ENCODE measurements around the gene PDE7B. TPM values are rescaled to one million over a fixed set of nuclear protein-coding genes. Genes with fewer than 3 reads are reported as not detected.

The PDE7B gene
- total and polyA plus RNA-seq, 2 experiments from 2014 or later = 3.1 to 6.8 TPM

DNA sequence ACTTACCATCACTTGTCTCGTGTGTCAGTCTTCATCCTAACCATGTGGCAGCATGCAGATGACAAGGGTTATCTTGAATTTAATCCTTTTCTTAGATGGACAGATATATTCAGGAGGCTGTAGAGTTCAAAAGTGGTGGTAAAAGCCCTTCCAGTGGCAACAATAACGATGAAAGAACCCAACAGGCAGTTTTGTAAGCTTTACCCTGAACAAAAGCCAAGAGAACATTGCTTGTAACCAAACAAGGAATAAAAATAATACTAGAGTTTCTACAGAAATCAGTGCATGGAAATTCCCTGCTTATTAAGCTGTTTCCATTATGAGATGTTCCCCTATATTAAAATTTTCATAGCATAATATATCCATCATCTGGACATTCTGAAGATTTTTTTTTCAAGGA is 69.7 kb downstream of the PDE7B start:
- 56 to 62% methylated on average over 2 of the region's 2 CpGs for WGBS, 2 experiments (ENCODE audit: low coverage in 1 of 2, low lambda C conversion rate in 2 of 2, missing lambda C conversion rate in 2 of 2)
- in situ Hi-C loops (cut with MboI) = no loop called here

DNA sequence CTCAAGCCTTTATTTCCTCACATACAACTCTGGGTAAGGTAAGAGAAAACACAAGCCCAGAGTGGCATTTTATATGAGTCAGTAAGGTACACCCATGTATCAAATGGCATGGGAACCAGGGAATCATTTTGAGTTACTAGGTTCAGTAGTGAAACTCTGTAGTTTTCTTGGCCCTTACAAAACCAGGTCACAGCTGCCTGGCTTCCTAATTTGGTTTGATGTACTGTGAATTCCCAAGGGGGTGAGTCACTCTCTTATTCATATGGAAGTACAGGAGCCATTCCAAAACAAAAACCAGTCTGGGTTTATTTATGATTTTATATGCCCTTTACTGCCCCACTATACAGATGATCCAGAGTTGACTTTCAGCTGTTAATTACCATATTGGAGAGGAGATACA is 70.7 kb downstream of the PDE7B start:
- Histone ChIP-seq H3K27me3 (replicated peaks; ENCODE audit: insufficient read depth) (no peaks in the 10 kb centered on the region), H4K20me1 (ENCODE audit: insufficient read depth) (no peaks in the 10 kb centered on the region), H3K4me2 (ENCODE audit: unreplicated experiment) (peak overlapping the region; percentile 70), H3K27ac (peak overlapping the region; percentile 79), H2AFZ (no peak overlapping the region), H3K9me3 (ENCODE audit: low read depth) (no peaks in the 10 kb centered on the region), H3K36me3 (ENCODE audit: low read depth) (no peaks in the 10 kb centered on the region), H3K9me2 (ENCODE audit: insufficient read depth) (no peaks in the 10 kb centered on the region), H3K4me1 (ENCODE audit: insufficient read depth) (peaks cover 24% of the 10 kb centered on the region), H3K79me2 (ENCODE audit: insufficient read depth) (no peaks in the 10 kb centered on the region), H3F3A (ENCODE audit: insufficient read depth) (peaks cover 28% of the 10 kb centered on the region), H3K4me3 (peak overlapping the region; percentile 20), H3K9ac (peak overlapping the region; percentile 33)
- DNase-seq = peak; percentile 98
- TF ChIP-seq EZH2 (IDR thresholded peaks at IDR 0.05; ENCODE audit: insufficient read depth, poor library complexity, severe bottlenecking) = no peak
- TF ChIP-seq EZH2phosphoT487 (IDR thresholded peaks at IDR 0.05; ENCODE audit: insufficient read depth, low read depth) = 0 out of 2 replicates have a peak, but pooled peaks have one; percentile 31
- in situ Hi-C loops (cut with MboI) = no loop called here

More for the DNA sequence above, 69.7 kb downstream of the PDE7B start:
- no peak for TF ChIP-seq EZH2 (IDR thresholded peaks at IDR 0.05; ENCODE audit: insufficient read depth, poor library complexity, severe bottlenecking)
- no peak for TF ChIP-seq EZH2phosphoT487 (IDR thresholded peaks at IDR 0.05; ENCODE audit: insufficient read depth, low read depth)
- Histone ChIP-seq H3K9me3 (ENCODE audit: low read depth) (no peaks in the 10 kb centered on the region), H3K9ac (no peak overlapping the region), H3K36me3 (ENCODE audit: low read depth) (no peaks in the 10 kb centered on the region), H3K27me3 (replicated peaks; ENCODE audit: insufficient read depth) (no peaks in the 10 kb centered on the region), H3K4me1 (ENCODE audit: insufficient read depth) (peaks cover 24% of the 10 kb centered on the region), H4K20me1 (ENCODE audit: insufficient read depth) (no peaks in the 10 kb centered on the region), H3K9me2 (ENCODE audit: insufficient read depth) (no peaks in the 10 kb centered on the region), H3F3A (ENCODE audit: insufficient read depth) (peaks cover 28% of the 10 kb centered on the region), H3K4me3 (no peak overlapping the region), H3K79me2 (ENCODE audit: insufficient read depth) (no peaks in the 10 kb centered on the region), H2AFZ (no peak overlapping the region), H3K27ac (peak overlapping the region; percentile 79), H3K4me2 (ENCODE audit: unreplicated experiment) (peak overlapping the region; percentile 70)
- DNase-seq = no peak

DNA sequence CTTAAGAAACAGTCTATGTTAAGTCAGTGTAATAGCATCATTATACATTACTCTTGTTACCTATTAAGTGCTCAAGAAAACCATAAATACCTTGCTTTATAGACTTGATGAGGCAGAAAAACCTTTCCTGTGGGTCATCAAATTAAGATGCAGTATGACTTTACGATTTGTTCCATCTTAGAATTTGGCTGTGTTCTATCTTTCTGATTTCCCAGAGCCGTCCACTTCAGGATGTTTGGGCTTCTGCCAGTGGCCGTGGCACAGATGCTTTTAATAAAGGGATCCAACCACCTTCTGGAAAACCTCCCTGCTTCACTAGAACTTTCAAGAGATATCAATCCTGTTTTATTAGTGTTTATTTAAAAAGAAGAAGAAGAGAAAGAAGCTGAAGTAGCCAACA is 71.2 kb downstream of the PDE7B start:
- peak overlapping the region; percentile 70 for H3K4me2 ChIP-seq (ENCODE audit: unreplicated experiment)
- no peak for TF ChIP-seq EZH2phosphoT487 (IDR thresholded peaks at IDR 0.05; ENCODE audit: insufficient read depth, low read depth)
- TF ChIP-seq EZH2 (IDR thresholded peaks at IDR 0.05; ENCODE audit: insufficient read depth, poor library complexity, severe bottlenecking) = no peak
- 0 to 1% methylated on average over 3 of the region's 3 CpGs for WGBS, 2 experiments (ENCODE audit: low coverage in 1 of 2, low lambda C conversion rate in 2 of 2, missing lambda C conversion rate in 2 of 2)
- peaks cover 28% of the 10 kb centered on the region for H3F3A ChIP-seq (ENCODE audit: insufficient read depth)
- H3K9me2 ChIP-seq (ENCODE audit: insufficient read depth) = no peaks in the 10 kb centered on the region
- H3K79me2 ChIP-seq (ENCODE audit: insufficient read depth) = no peaks in the 10 kb centered on the region
- H3K4me3 ChIP-seq = peak overlapping the region; percentile 20
- H3K27ac ChIP-seq = peak overlapping the region; percentile 79
- no peaks in the 10 kb centered on the region for H3K36me3 ChIP-seq (ENCODE audit: low read depth)
- no peaks in the 10 kb centered on the region for H4K20me1 ChIP-seq (ENCODE audit: insufficient read depth)
- H3K9me3 ChIP-seq (ENCODE audit: low read depth) = no peaks in the 10 kb centered on the region
- peak overlapping the region; percentile 28 for H3K9ac ChIP-seq
- H3K4me1 ChIP-seq (ENCODE audit: insufficient read depth) = peaks cover 24% of the 10 kb centered on the region
- H2AFZ ChIP-seq = 0 out of 2 replicates have a peak overlapping the region, but pooled peaks have one; percentile 11
- in situ Hi-C loops (cut with MboI) = no loop called here
- no peaks in the 10 kb centered on the region for H3K27me3 ChIP-seq (replicated peaks; ENCODE audit: insufficient read depth)
- DNase-seq = peak; percentile 76

DNA sequence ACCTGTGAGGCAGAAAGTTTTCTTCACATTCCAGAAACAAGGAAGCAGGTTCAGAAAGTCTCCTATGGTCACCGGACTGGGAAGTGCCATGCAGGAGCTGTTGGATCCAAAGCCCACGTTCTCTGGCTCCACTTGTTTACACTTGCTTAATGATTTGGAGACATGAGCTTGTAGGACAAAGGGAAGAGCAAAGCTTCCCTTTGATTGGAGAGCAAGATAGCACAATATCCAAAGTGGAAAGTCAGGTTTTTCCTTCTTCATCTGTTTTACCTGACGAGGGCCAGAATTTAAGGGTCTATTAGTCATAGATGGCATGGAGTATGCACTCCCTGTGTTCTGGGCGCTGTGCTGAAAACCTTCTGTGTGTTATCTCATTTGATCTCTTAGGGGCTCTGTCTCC is 81.2 kb downstream of the PDE7B start:
- Histone ChIP-seq H3K27ac (no peak overlapping the region), H3K4me2 (ENCODE audit: unreplicated experiment) (no peak overlapping the region), H3K9me2 (ENCODE audit: insufficient read depth) (no peaks in the 10 kb centered on the region), H3K9me3 (ENCODE audit: low read depth) (no peaks in the 10 kb centered on the region), H3F3A (ENCODE audit: insufficient read depth) (peaks cover 15% of the 10 kb centered on the region), H4K20me1 (ENCODE audit: insufficient read depth) (no peaks in the 10 kb centered on the region), H3K9ac (no peak overlapping the region), H3K4me1 (ENCODE audit: insufficient read depth) (peaks cover 23% of the 10 kb centered on the region), H3K4me3 (no peak overlapping the region), H2AFZ (no peak overlapping the region), H3K36me3 (ENCODE audit: low read depth) (no peaks in the 10 kb centered on the region), H3K79me2 (ENCODE audit: insufficient read depth) (no peaks in the 10 kb centered on the region), H3K27me3 (replicated peaks; ENCODE audit: insufficient read depth) (no peaks in the 10 kb centered on the region)
- in situ Hi-C loops (cut with MboI) = loop anchor here (25.0 kb wide), 1 partner anchor 395 kb away; no protein-coding TSS in a partner anchor
- WGBS, 2 experiments (ENCODE audit: low coverage in 1 of 2, low lambda C conversion rate in 2 of 2, missing lambda C conversion rate in 2 of 2) = 91 to 93% methylated on average over 4 of the region's 4 CpGs
- no peak for TF ChIP-seq EZH2phosphoT487 (IDR thresholded peaks at IDR 0.05; ENCODE audit: insufficient read depth, low read depth)
- no peak for TF ChIP-seq EZH2 (IDR thresholded peaks at IDR 0.05; ENCODE audit: insufficient read depth, poor library complexity, severe bottlenecking)
- DNase-seq = no peak
